Measurements from ENCODE around the gene PRELP.
"Not testable (repeated sequence)": the region's sequence is repeated elsewhere in the genome, so short reads cannot be mapped to it uniquely, and the experiment has no call there.

The PRELP gene
- total RNA-seq = 0 reads per million in 2 experiments

DNA sequence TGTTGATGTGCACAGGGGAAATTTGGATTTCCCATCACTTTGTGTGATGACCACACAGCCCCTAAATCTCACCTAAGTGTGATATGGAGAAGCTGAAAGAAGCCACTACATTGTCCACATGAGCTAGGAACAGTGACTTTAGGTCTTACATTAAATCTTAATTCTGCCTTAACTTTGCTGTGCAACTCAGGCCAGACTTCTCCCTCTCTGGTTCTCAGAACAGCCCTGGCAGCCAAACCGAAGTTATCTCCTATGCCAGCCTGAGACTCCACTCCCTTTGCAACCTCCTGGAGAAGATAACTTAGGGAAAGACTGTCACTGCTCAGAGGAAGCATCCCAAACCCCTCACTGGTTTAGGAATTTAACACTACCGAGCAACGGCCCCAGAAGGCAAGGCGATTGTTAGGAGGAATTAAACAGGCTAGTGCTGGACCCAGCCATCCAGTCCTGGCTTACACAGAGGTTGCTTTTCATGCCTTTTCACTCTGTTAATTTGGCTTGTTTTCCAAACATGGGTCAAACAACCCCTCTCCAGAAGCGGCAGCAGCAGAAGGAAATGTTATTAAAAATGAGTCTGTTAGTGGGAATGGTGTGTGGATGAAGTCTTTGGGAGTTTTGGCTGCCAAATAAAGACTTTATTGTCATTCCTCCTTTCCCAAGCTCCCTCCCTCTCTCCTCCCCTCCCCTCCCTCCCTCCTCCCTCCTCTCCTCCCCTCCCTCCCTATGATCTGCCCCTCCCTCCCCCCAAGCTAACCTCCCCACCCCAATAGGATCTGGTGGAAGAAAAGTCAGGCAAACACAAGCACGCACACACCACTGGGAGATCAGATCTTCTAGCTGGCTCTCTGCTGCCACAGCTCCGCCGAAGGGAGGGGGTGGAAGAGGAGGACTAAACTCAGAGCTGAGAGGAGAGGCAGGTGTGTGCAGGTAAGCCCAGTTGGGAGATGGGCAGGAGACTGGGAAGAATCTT is at the start of gene PRELP:
Gene PRELP, plus strand, starts transcription at position 795 of the 970 bp plus-strand sequence. CDS start 7,379 bp downstream, outside the sequence.
- DNase-seq (ENCODE audit: low read depth) = no peak

DNA sequence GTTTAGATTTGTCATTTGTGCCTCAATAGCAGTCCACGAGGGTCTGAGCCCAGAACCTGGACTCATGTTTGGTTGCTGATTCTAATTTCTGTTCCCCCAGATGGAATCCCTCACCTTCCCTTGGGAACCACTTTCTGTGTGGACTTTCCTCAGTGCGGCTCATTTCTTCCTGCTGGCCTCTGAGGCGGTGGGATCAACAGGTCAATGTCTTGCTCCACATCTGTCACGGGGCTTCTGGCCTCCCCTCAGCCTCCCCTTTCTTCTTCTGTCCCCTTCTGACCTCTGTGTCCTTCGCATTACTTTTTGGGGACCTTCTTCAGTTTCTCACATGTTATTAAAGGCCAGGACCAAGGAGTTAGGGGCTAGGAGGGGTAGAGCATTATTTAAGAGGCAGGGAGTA is 49.2 kb upstream of the PRELP start:
- no peak for DNase-seq (ENCODE audit: low read depth)

DNA sequence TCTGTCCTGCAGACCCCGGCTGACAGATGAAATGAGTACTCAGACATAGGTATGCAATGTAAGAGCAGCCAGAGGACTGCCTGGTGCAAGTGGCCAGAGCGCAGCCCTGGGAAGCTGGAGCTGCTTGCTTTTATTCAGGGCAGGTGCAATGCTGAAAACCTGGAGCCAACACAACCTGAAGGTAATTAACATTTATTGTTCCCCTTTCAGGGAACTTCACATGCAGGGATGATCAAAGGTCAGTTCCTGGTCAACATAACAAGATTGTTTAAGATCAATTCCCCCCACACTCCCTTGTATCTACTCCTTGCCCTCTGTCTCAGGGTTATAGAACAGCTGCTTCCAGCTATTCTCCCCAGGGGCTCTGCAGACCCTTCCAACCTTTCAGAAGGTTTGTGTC is 48.7 kb upstream of the PRELP start:
- no peak for DNase-seq (ENCODE audit: low read depth)

DNA sequence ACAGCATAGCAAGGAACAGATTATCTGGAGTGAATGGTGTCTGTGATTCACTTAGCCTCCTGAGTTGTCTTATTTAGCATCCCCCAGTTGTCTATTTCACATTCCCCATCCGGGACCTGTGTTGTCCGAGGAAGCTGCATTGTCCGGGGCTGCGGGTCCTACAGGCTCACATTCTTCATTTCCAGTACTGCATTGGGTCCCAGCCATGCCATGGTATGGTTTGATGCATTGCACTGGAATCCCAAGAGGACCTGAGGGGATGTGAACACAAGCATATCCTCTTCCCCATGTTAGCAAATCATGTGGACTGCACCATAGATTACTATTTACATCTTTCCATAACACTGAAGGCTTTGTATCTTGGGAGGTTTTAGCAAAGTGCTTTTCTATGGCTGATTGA is 48.2 kb upstream of the PRELP start:
- no peak for DNase-seq (ENCODE audit: low read depth)

DNA sequence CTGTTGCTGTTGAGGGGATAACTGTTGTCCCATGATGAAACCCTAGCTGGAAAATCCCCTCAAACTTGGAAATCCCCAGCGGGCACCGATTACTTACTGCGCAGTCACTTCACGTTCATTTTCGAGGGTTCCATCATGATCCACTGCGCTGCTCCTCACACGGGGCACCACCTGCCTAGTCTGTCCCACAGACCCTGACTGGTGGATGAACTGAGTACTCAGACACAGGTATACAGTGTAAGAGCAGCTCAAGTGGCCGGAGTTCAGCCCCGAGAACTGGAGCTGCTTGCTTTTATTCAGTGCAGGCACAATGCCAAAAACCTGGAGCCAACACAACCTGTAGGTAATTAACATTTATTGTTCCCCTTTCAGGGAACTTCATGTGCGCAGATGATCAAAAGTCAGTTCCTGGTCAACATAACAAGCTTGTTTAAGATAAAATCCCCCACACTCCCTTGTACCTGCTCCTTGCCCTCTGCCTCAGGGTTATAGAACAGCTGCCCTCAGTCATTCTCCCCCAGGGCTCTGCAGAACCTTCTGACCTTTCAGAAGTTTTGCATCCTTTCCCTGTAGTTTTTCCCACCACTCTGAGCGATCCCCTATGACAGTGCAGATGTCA is 46.5 kb upstream of the PRELP start:
- no peak for DNase-seq (ENCODE audit: low read depth)

DNA sequence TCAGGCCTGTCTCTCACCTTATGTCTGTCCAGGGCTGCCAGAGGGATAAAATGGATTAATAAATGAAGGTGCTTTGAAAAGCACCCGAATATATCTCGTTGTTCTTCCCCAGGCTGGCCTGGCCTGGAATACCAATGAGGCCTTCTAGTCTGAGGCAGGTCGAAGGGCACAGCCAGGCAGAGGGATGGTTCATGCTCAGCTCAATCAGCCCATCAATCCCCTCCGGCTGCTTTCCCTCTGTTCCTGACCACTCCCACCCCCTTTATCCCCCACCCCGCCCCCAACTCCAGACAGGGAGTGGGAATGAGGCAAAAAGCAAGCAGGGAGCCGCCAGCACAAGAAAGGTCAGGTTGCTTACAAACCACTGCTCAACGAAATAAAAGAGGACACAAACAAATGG is 40.0 kb upstream of the PRELP start:
- DNase-seq (ENCODE audit: low read depth) = no peak

DNA sequence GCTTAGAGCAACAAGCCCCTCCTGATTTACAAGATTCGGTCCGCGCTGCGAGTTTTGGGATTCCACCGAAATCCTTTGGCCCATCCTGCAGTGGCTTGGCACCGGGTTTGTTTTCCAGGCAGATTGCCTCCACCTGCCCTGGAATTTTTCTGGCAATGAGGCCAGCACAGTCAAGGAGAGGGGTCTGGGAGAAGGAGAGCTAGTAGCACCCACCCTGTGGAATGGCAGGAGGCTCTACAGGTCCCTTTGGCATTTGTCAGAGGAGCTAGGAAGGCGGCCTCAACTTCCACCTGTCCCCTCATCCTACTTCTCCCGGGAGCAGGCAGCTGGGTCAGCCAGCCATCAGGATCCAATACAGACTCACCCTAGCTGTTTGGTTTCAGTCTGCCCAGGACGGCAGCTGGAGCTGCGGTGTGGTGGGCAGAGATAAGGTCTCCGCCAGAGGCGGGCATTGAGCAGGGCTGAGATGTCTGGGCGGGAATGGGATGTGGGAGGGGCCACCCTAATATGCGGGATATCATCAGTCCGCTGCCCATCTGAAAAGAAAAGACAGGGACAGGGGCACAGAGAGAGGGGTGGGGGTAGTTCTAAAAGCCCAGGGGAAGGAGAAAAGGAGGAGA is 37.8 kb upstream of the PRELP start:
- no peak for DNase-seq (ENCODE audit: low read depth)

DNA sequence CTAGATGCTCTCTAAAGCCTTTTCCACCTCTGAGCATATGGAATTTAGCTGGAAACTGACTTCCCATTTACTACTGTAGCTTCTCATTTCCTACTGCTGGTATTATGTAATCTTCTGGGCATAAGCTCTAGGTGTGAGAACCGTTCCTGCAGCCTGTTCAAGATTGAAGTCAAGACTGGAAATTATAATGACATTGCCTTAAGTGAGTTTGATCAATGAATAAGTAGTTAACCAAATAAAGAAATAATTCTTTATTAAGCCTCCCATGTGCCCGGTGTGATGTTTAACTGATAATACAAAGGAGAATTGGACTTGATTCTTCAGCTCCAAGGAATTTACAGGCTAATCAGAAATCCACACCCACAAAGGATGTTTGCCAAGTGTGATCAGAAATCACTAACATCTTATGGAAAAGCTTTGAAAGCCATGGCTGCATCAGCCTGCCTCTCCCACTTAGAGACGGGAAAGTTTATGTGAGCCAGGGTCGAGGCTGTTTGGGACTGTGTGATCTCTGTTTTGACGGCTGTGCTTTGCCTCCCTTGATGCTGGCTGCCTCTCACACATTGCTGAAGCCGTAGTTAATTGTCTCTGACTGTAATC is 36.4 kb upstream of the PRELP start:
- no peak for DNase-seq (ENCODE audit: low read depth)

DNA sequence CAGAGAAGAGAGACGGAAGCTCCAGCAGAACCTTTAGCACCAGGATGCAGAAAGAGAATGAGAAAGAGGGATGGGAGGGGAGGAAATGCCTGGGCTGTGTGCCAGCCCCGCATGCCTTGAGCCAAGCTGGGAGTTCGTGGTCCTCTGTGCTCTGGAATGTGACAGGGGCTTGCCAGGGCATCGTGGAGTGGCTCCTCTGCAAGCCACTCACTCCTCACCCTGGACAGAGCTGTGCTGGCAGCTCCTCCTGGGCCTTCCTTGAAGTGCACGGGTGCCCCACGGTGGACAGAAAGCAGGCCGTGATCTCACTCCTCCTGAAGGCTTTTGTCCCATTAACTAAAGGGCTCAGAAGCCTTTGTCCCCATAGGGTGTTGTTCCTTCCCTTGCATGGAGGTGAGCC is 34.8 kb upstream of the PRELP start:
- no peak for DNase-seq (ENCODE audit: low read depth)

DNA sequence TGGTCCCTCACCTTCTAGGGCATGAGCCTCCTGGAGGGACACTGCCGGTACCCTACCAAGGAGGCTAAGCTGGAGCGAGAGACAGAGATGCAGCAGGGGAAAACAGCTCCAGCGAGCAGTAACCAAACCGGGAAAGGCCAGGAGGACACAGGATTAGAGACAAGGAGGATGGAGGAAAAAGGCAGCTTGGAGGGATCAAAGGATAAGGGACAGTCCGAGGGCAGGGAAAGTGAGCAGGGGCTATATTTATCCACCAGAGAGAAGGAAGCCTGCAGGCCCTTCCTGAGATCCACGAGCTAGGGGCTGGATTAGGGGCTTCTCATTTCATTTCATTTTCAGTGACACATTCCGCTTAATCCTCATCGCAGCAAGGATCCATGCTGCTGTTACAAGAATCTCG is 33.8 kb upstream of the PRELP start:
- DNase-seq (ENCODE audit: low read depth) = no peak

DNA sequence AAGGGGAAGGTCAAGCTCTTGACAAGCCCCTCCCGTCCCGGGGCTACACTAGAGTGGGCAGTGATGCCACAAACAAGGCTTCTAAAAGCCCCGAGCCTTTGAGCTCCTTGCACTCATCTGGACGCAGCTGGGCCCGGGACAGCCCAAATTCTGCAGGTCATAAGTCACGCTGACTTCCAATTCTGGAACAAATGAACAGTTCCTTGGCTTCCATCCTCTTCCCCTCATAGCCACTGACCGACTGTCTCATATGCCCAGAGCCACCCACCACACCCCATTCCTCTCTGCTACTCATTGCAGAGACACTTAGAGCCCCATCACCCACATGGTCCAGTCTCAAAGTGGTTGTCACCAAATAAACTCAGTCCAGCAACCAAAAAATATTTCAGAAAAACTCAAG is 32.8 kb upstream of the PRELP start:
- no peak for DNase-seq (ENCODE audit: low read depth)

DNA sequence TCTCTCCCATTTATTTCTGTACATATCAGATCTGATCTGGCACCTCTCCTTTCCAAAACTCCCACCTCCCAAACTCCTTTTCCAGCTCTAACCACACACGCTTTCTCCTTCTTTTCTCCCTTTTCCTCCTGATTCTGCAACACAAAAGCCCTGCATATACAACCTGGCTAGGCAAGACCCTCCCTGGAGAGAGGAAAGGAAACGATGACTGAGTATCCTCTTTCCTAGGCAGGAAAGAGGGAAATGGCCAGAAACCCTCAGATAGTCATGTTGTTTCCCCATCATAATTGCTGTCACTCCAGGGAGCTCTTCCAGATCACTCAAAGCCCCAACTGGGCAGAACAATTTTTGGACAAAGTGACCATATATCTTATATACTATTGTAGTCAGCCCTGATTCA is 32.3 kb upstream of the PRELP start:
- no peak for DNase-seq (ENCODE audit: low read depth)

DNA sequence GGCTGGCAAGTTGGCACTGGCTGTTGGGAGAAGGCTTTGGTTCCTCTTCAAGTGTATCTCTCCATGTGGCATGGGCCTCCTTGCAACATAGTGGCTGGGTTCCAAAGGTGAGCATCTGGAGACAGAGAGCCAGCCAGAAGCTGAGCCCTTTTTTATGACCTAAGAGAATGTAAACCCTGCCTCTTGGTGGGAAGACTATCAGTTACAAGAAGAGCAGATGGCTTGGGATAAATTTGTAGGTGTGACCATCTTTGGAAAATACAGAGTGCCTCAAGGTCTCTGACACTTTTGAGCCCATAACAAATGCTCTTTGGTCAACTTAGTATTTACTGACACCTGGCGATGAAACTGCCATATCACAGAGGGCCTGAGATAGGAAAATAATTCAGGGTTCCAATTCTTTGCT is 31.4 kb upstream of the PRELP start:
- no peak for DNase-seq (ENCODE audit: low read depth)

DNA sequence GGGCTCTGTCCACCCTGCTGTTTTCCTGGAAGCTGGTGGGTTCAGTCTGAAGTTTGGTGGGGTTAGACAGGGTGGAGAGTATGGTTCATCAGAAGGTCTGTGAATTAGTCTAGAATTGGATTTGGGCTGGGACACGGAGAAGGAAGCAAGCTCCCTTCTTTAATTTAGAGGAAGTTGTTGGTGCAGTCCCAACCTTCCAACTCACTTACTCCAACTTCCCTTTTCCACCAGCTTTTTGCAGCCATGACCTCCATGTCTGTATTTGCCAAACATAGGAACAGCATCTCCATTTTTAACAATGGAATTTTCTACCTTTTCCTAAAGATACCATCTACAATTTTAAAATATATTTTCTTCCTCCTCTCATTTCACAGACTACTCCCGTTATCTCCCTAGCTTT is 28.5 kb upstream of the PRELP start:
- no peak for DNase-seq (ENCODE audit: low read depth)

DNA sequence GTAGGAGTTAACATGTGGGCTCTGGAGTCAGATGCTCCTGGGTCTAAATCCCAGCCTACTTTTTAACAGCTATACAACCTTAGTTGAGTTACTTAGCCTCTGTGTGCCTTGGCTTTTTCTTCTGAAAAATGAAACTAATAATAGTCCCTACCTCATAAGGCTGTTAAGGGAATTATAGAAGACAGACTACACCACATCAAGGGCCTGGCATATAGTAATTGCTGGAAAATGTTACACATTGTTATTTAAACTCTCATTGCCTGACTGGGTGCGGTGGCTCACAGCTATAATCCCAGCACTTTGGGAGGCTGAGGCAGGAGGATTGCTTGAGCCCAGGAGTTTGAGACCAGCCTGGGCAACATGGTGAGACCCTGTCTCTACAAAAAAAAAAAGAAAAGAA is 28.0 kb upstream of the PRELP start:
- DNase-seq (ENCODE audit: low read depth) = not testable (repeated sequence)

DNA sequence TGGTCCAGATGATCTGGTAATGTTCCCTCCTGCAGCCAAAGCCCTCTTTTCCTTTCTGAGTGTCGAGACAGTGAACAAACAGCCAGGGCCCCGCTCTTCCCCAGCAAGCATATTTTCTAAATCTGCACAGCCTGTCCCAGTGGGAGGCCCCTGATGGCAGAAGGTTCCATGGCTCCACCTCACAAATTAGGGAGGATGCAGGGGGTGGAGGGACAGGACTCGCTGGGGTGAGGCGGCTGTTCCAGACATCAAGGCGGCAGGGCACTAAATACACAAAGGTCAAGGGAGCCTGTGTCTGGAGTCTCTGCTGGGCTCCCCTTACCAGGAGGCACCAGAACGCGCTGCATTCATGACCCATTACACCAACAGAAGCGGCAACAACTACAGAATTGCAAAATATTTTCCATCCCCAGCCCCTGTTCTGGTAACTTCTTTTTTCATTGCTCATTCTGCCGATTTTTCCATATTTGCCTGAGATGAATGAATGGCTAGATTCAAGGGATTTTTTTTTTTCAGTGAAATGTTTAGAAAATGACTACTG is 27.0 kb upstream of the PRELP start:
- DNase-seq (ENCODE audit: low read depth) = no peak

DNA sequence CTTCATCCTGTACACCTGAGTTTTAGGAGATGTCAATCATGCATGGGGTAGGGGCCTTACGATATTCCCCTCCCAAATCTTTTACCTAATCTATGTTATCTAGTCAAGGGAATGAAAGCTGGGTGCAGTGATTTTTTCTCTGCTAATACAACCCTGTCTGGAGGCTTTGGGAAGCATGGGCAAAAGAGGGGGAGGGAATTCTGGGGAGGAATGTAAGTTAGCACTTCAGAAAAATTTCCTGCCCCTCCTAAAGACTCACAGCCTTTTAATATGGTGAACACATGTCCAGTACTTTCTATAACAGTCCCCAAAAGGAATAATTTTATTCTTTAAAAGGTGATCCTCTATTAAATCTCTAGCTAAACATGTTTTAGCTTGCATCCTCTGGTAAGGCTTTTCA is 25.6 kb upstream of the PRELP start:
- DNase-seq (ENCODE audit: low read depth) = no peak

DNA sequence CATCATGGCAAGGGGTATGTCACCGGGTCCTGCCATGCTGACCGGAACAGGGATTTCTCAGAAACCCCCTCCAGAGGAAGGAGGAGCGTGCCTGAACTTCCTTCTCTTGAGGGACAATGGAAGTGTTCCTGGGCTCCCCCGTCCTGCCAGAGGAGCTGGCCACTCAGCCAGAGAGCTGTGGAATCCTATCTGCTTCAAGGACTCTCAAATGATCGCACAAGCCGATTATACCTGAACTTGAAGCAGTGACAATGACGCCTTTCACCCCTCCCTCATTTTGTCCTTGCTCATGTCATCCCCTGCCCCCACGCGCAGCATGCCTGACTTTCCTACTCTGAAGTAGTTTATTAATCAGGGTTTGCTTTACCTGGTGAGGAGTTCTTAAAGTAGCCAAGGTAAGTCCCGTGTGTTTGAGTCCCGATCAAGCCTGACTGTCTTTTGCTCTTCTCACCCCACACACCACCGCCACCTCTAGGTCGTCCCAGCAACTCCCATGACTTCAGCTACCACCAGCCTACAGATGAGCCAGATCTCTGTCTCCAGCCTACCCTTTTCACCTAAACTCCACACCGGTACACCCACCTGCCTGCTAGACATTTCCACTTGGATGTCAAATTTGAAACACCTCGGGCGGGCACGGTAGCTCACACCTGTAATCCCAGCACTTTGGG is 25.0 kb upstream of the PRELP start:
- DNase-seq (ENCODE audit: low read depth) = no peak

DNA sequence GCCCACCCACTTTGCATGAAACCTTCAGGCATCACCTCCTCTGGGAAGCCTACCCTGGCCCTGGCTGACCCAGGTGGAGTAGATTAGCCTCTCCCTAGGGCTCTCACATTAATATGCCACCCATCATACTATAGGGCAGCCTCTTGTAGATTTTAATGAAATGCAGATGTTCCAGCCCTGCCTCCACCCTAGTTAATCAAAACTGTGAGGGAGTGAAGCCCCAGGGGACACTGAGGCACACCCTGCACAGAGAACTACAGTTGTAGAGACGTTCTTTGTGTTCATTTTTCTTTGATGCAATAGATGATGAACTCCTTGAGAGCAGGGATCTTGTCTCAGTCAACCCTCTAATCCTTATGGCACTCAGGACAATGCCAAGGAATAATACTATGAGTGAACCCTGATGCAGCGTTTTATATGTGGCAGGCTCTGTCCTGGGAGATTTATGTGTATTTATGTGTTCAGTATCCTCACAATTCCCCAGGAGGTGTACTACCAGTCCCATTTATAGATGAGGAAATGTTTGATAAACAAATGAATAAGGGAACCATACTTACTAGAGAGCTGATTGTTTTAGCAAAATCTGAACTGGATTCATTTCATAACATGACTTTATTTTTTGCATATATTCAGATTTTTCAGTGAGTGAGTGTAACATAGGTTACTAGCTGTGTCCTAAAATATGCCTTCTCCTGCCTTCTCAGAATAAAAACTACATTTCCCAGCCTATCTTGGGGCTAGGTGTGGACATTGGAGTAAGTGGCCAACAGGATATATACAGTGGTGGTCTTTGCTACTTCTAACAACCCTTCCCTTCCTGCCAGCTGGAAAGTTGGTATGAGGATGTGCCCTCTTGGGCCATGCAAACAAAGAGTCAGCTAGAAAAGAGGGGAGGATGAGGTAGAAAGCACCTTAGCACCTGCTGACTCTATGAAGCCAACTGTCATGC is 23.5 kb upstream of the PRELP start:
- DNase-seq (ENCODE audit: low read depth) = no peak

DNA sequence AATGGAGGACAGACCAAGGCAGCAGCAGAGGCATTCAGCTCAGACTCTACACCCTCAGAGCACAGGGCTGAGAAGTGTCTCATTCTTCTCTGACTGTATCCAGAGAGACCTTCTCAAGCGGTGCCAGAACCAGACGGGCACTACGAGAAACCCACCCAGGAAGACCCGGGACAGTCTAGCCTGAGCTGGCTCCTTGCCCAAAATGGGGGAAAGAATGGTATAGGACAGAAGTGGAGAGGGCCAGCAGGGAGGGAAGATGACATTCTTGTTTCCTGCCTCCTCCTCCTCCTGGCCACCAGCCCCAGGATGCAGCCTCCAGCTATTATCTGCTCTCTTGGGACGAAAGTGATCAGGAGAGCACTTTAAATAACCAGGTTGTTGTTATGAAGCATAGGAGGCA is 22.6 kb upstream of the PRELP start:
- DNase-seq (ENCODE audit: low read depth) = no peak

DNA sequence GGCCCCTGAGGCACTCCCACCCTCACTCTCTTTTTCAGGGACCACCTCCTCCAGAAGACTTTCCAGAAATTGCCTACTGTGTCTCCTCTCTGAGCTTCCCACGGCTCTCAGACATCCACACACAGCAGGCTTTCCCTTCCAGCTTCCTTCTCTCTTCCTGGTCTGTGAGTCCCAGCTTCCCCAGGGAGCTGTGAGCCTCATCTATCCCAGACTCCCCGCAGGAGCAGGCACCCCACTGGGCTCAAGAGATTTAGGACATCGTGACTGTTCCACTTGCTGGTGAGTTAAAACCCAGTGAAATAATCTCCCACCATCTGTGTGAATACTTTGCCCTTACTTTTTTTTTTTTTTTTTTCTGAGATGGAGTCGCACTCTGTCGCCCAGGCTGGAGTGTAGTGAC is 22.0 kb upstream of the PRELP start:
- DNase-seq (ENCODE audit: low read depth) = no peak
